T-helper 1 cell (primary cell): Measurements from ENCODE around the gene KIF2B.
"Not testable (repeated sequence)": the region's sequence is repeated elsewhere in the genome, so short reads cannot be mapped to it uniquely, and the experiment has no call there.

ENCODE experiments used
- DNase-seq, 5 donors: peaks; one replicate each; pipeline ENCODE4 v3.0.0-alpha.2; 2012 to 2020
- total RNA-seq, 4 donors: gene quantifications; one replicate each; lab custom pipeline; 2026; lab: John Stamatoyannopoulos, UW

Gene KIF2B
- 0 reads per million in 4 donors for total RNA-seq

- no peak for DNase-seq
Observed at GRCh38 chr17:53822764-53823163, at the start of gene KIF2B. Gene KIF2B (plus strand): TSS chr17:53822927. CDS start chr17:53823034, 107 bp downstream.

GRCh38 chr17:53780320-53780719 is 42.4 kb upstream of the KIF2B start:
- no peak for DNase-seq

- DNase-seq = no peak
Observed at GRCh38 chr17:53791551-53791950, 31.2 kb upstream of the KIF2B start.

GRCh38 chr17:53792451-53792850 is 30.3 kb upstream of the KIF2B start:
- DNase-seq = no peak

GRCh38 chr17:53792997-53793396 is 29.7 kb upstream of the KIF2B start:
- DNase-seq = no peak

GRCh38 chr17:53794875-53795274 is 27.9 kb upstream of the KIF2B start:
- no peak for DNase-seq

GRCh38 chr17:53796642-53797041 is 26.1 kb upstream of the KIF2B start:
- no peak for DNase-seq

GRCh38 chr17:53797501-53797900 is 25.2 kb upstream of the KIF2B start:
- DNase-seq = no peak

- no peak for DNase-seq
Observed at GRCh38 chr17:53804437-53804836, 18.3 kb upstream of the KIF2B start.

- no peak for DNase-seq
Observed at GRCh38 chr17:53806473-53806872, 16.3 kb upstream of the KIF2B start.

GRCh38 chr17:53807286-53807685 is 15.4 kb upstream of the KIF2B start:
- DNase-seq = no peak

GRCh38 chr17:53818271-53818670 is 4.5 kb upstream of the KIF2B start:
- no peak for DNase-seq

- DNase-seq = no peak
Observed at GRCh38 chr17:53818929-53819328, 3.8 kb upstream of the KIF2B start.

GRCh38 chr17:53819956-53820355 is 2.8 kb upstream of the KIF2B start:
- no peak for DNase-seq

GRCh38 chr17:53823341-53824050 is 769 bp downstream of the KIF2B start:
- no peak for DNase-seq

GRCh38 chr17:53834771-53835170 is 12.0 kb downstream of the KIF2B start:
- DNase-seq = not testable (repeated sequence)

- no peak for DNase-seq
Observed at GRCh38 chr17:53837131-53837530, 14.4 kb downstream of the KIF2B start.

GRCh38 chr17:53844491-53845107 is 21.9 kb downstream of the KIF2B start:
- no peak for DNase-seq

- DNase-seq = not testable (repeated sequence)
Observed at GRCh38 chr17:53871128-53871527, 48.4 kb downstream of the KIF2B start.
